Measurements from ENCODE around the gene NAALADL2. TPM values are rescaled to one million over a fixed set of nuclear protein-coding genes. Genes with fewer than 3 reads are reported as not detected.

The NAALADL2 gene
- total and polyA plus RNA-seq, 2 of the 4 experiments (the other 2 are of a cell fraction): 3.8 to 19.2 TPM

- Histone ChIP-seq H3K18ac (ENCODE audit: low read depth, low read length) (peak overlapping the region; percentile 6; the same call in 1 of the 2 replicates), H3K4me1 (ENCODE audit: control insufficient read depth, insufficient read depth, low read length) (peaks cover 4% of the 10 kb centered on the region), H2BK15ac (ENCODE audit: low read depth, low read length) (no peak overlapping the region), H3K56ac (ENCODE audit: extremely low read depth, insufficient read depth, low read length) (no peak overlapping the region), H4K91ac (ENCODE audit: insufficient read depth, low read depth, low read length) (no peak overlapping the region), H4K20me1 (ENCODE audit: insufficient read depth, low read length) (no peaks in the 10 kb centered on the region), H2BK120ac (ENCODE audit: low read depth, low read length) (no peak overlapping the region), H3K27me3 (ENCODE audit: control insufficient read depth, insufficient read depth, low read length) (no peaks in the 10 kb centered on the region), H3K4ac (ENCODE audit: low read depth, low read length) (no peak overlapping the region), H3K79me1 (ENCODE audit: low read depth in 1 of 2, low read length in 2 of 2) (no peaks in the 10 kb centered on the region), H3K27ac (ENCODE audit: insufficient read depth, low read length) (no peak overlapping the region), H4K5ac (ENCODE audit: low read depth, low read length) (peak overlapping the region; percentile 25; the same call in 1 of the 2 replicates), H3K9me1 (ENCODE audit: insufficient read depth, low read length) (no peaks in the 10 kb centered on the region), H2AK9ac (replicated peaks; ENCODE audit: low read depth, low read length, poor library complexity) (no peak overlapping the region), H4K8ac (ENCODE audit: low read depth in 2 of 2, low read length in 2 of 2) (no peak overlapping the region), H2BK20ac (ENCODE audit: low read depth, low read length) (no peak overlapping the region), H3K4me2 (ENCODE audit: low read depth, low read length) (no peak overlapping the region), H3K36me3 (ENCODE audit: control insufficient read depth, insufficient read depth, low read length) (no peaks in the 10 kb centered on the region), H3K23ac (ENCODE audit: low read depth, low read length) (no peak overlapping the region), H2BK5ac (ENCODE audit: low read depth, low read length, poor library complexity, severe bottlenecking) (no peak overlapping the region), H3K4me3 (ENCODE audit: insufficient read depth, low read depth, low read length) (no peak overlapping the region), H2AFZ (replicated peaks; ENCODE audit: low read length, poor library complexity) (no peak overlapping the region), H2AK5ac (ENCODE audit: low read depth, low read length) (no peak overlapping the region), H3K9ac (ENCODE audit: low read depth, low read length) (no peak overlapping the region), H3K9me3 (ENCODE audit: control insufficient read depth, insufficient read depth, low read length) (no peaks in the 10 kb centered on the region), H3K14ac (replicated peaks; ENCODE audit: low read depth, low read length) (no peak overlapping the region)
- ATAC-seq (ENCODE audit: low read depth): no peak
- WGBS, 2 experiments (ENCODE audit: extremely low coverage in 2 of 2, insufficient read length in 1 of 2): no CpG with 5 or more reads among the region's 2 CpGs
- DNase-seq: no peak
- in situ Hi-C loops (cut with MboI; ENCODE audit: low sequenced_read_pairs): no loop called here
- ChIA-PET POLR2A (ENCODE audit: unreplicated experiment) (no interaction called here), CTCF (interaction anchor here (0.7 kb wide), 3 partner anchors 959 to 1539 kb away, joined by 3 to 4 read pairs (median 3); no protein-coding TSS in a partner anchor)
- no peak for TF ChIP-seq RFX5 (IDR thresholded peaks at IDR 0.05; ENCODE audit: low read depth, low read length)
- TF ChIP-seq ELK1 (IDR thresholded peaks at IDR 0.05; ENCODE audit: borderline replicate concordance, low read depth, low read length): no peak
- no peak for TF ChIP-seq MAFK (IDR thresholded peaks at IDR 0.05; ENCODE audit: low read depth, low read length)
- TF ChIP-seq RCOR1 (IDR thresholded peaks at IDR 0.05; ENCODE audit: insufficient replicate concordance, low read length): no peak
- no peak for TF ChIP-seq RAD21 (IDR thresholded peaks at IDR 0.05; ENCODE audit: low read length)
- TF ChIP-seq SMC3 (IDR thresholded peaks at IDR 0.05; ENCODE audit: low read depth, low read length): no peak
- no peak for TF ChIP-seq CEBPB (IDR thresholded peaks at IDR 0.05; ENCODE audit: low read depth, low read length)
- no peak for TF ChIP-seq CTCF (conservative IDR thresholded peaks at IDR 0.05; ENCODE audit: low read depth, low read length)
- TF ChIP-seq MAZ (IDR thresholded peaks at IDR 0.05; ENCODE audit: borderline replicate concordance, low read depth, low read length): no peak
- TF ChIP-seq BHLHE40 (IDR thresholded peaks at IDR 0.05; ENCODE audit: low read depth, low read length): no peak
- TF ChIP-seq NFE2L2 (IDR thresholded peaks at IDR 0.05; ENCODE audit: low read depth, low read length): no peak
- no peak for TF ChIP-seq POLR2A (IDR thresholded peaks at IDR 0.05; ENCODE audit: low read depth, low read length)
- no peak for TF ChIP-seq FOS (IDR thresholded peaks at IDR 0.05; ENCODE audit: low read depth, low read length)
- no peak for TF ChIP-seq CHD1 (IDR thresholded peaks at IDR 0.05; ENCODE audit: low read depth, low read length)
- TF ChIP-seq USF2 (IDR thresholded peaks at IDR 0.05; ENCODE audit: low read depth, low read length): no peak
- intact Hi-C loops (cut with micrococcal nuclease): no loop called here
- dilution Hi-C loops (cut with HindIII; ENCODE audit: low sequenced_read_pairs, unreplicated experiment): no loop called here
- BruUV-seq (replicated peaks): no TSS peak
Observed at GRCh38 chr3:175094344-175094743, 235.2 kb downstream of the NAALADL2 start.

Data from IMR-90 (cell line).